A673 (cell line): ENCODE data around the gene OBSCN.

Experiments used
- EZH2 ChIP-seq: fragments of 200-600 bp; sonication (generic); IDR thresholded peaks from 2 replicates; pipeline ENCODE4 v1.6.1; 2017; ENCODE audit warnings: borderline replicate concordance, low read depth, mild to moderate bottlenecking, mixed read lengths, antibody characterized with exemption, low read length; ENCODE audit not compliant: poor library complexity, severe bottlenecking
- TF ChIP-seq, protein P1 (sequence below): fragments of 300-800, 200-600 bp; sonication (generic); conservative IDR thresholded peaks from 2 replicates; pipeline ENCODE4 v1.5.1; 2017; ENCODE audit warnings: low read depth, mild to moderate bottlenecking, antibody characterized with exemption, low read length, moderate library complexity, mixed read lengths

DNA sequence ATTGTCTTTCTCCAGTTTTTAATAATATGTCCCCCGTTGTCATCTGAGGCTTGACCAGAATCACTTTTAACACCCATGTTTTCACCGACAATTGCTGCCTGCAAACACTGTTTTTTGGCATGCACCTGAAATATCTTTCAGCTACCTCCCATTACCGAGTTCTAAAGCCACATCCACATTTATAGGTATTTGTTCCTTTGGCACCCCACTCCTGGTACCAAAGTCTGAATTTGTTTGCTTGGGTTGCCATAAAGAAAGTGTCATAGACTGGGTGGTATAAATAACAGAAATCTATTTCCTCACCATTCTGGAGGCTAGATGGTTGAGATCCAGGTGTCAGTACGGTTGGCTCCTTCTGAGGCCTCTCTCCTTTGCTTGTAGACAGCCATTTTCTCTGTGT is 94.2 kb downstream of the OBSCN start:
- TF ChIP-seq, protein P1, sequence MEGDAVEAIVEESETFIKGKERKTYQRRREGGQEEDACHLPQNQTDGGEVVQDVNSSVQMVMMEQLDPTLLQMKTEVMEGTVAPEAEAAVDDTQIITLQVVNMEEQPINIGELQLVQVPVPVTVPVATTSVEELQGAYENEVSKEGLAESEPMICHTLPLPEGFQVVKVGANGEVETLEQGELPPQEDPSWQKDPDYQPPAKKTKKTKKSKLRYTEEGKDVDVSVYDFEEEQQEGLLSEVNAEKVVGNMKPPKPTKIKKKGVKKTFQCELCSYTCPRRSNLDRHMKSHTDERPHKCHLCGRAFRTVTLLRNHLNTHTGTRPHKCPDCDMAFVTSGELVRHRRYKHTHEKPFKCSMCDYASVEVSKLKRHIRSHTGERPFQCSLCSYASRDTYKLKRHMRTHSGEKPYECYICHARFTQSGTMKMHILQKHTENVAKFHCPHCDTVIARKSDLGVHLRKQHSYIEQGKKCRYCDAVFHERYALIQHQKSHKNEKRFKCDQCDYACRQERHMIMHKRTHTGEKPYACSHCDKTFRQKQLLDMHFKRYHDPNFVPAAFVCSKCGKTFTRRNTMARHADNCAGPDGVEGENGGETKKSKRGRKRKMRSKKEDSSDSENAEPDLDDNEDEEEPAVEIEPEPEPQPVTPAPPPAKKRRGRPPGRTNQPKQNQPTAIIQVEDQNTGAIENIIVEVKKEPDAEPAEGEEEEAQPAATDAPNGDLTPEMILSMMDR, result no peak
- no peak for TF ChIP-seq EZH2
